ENCODE measurements around the gene TMEM260. TPM values are rescaled to one million over a fixed set of nuclear protein-coding genes. Genes with fewer than 3 reads are reported as not detected.

TMEM260 gene
- total RNA-seq, 1 experiment from 2014 or later, result 20.0 TPM

- H3K79me2 ChIP-seq (ENCODE audit: insufficient read depth, low read length), result no peaks in the 10 kb centered on the region
- H2BK20ac ChIP-seq (ENCODE audit: low read depth, low read length, poor library complexity, severe bottlenecking), result no peak overlapping the region
- H3K27ac Mint-ChIP-seq, result no peak overlapping the region; a peak in 1 of 7 replicates
- no peak overlapping the region for H2BK15ac ChIP-seq (ENCODE audit: low read depth, low read length)
- H2BK120ac ChIP-seq (ENCODE audit: low read depth, low read length, poor library complexity, severe bottlenecking), result no peak overlapping the region
- no peak overlapping the region for H2AK5ac ChIP-seq (ENCODE audit: insufficient read length, low read length)
- no peak overlapping the region for H3T11ph ChIP-seq (ENCODE audit: low read length)
- H3K27me3 Mint-ChIP-seq (ENCODE audit: low read depth), result peaks cover 20% of the 10 kb centered on the region
- H3K4me1 ChIP-seq (ENCODE audit: insufficient read depth, low read length), result no peaks in the 10 kb centered on the region; the same call in 1 of the 2 replicates
- H4K5ac ChIP-seq (ENCODE audit: insufficient read length, low read depth, low read length), result no peak overlapping the region
- no peak overlapping the region for H3K9ac ChIP-seq (ENCODE audit: extremely low read depth, insufficient read length, low read length)
- no peaks in the 10 kb centered on the region for H3K23me2 ChIP-seq (ENCODE audit: insufficient read length, low read depth, low read length, poor library complexity, severe bottlenecking)
- no CpG with 5 or more reads among the region's 1 CpG for WGBS (ENCODE audit: extremely low coverage, insufficient read length, low lambda C conversion rate)
- peaks cover 3 to 21% (median 13%) of the 10 kb centered on the region in 3 experiments; a peak in 6 of 7 replicates for H3K36me3 Mint-ChIP-seq (ENCODE audit: insufficient read depth in 1 of 3, low read depth in 3 of 3)
- no peak for DNase-seq
- H3K27ac ChIP-seq (ENCODE audit: insufficient read length, low read depth, low read length), result no peak overlapping the region
- H3K9me3 Mint-ChIP-seq, result peaks cover 6 to 18% of the 10 kb centered on the region in 2 experiments
- H2BK12ac ChIP-seq (ENCODE audit: insufficient read length, low read depth, low read length), result no peak overlapping the region
- peaks cover 41% of the 10 kb centered on the region in 2 experiments for H3K4me1 Mint-ChIP-seq
- no peak overlapping the region for H3K56ac ChIP-seq (ENCODE audit: insufficient read length, low read depth, low read length)
- no peaks in the 10 kb centered on the region for H3K79me1 ChIP-seq (ENCODE audit: insufficient read depth, low read depth, low read length, poor library complexity, severe bottlenecking)
- H3K18ac ChIP-seq (ENCODE audit: insufficient read length, low read depth, low read length), result no peak overlapping the region
- no peak overlapping the region for H2AFZ ChIP-seq (ENCODE audit: low read length)
- no peak overlapping the region for H3K4me3 Mint-ChIP-seq
- no peak overlapping the region for H4K91ac ChIP-seq (ENCODE audit: insufficient read length, low read depth, low read length)
- H2BK5ac ChIP-seq (ENCODE audit: insufficient read length, low read length), result no peak overlapping the region
- no peak for TF ChIP-seq CTCF (conservative IDR thresholded peaks at IDR 0.05)
- H3K9me3 ChIP-seq (ENCODE audit: control insufficient read depth, low read depth, low read length), result no peaks in the 10 kb centered on the region
- H3K23ac ChIP-seq (ENCODE audit: insufficient read length, low read depth, low read length), result no peak overlapping the region
- H3K27me3 ChIP-seq (ENCODE audit: insufficient read depth, low read length), result no peaks in the 10 kb centered on the region
- H3K14ac ChIP-seq (ENCODE audit: insufficient read depth, low read length), result no peak overlapping the region
- no peak overlapping the region for H3K4me2 ChIP-seq (ENCODE audit: insufficient read depth, insufficient read length, low read length)
- no peak overlapping the region for H3K4ac ChIP-seq (ENCODE audit: low read depth, low read length)
- H4K8ac ChIP-seq (replicated peaks; ENCODE audit: insufficient read length, low read depth, low read length), result no peak overlapping the region
- H4K20me1 ChIP-seq (ENCODE audit: control insufficient read depth, insufficient read depth, insufficient read length), result no peaks in the 10 kb centered on the region
Observed at GRCh38 chr14:56661478-56661877, 81.9 kb downstream of the TMEM260 start.

Data from H9 (cell line).